ENCODE results near the gene AFAP1L1.

DNA sequence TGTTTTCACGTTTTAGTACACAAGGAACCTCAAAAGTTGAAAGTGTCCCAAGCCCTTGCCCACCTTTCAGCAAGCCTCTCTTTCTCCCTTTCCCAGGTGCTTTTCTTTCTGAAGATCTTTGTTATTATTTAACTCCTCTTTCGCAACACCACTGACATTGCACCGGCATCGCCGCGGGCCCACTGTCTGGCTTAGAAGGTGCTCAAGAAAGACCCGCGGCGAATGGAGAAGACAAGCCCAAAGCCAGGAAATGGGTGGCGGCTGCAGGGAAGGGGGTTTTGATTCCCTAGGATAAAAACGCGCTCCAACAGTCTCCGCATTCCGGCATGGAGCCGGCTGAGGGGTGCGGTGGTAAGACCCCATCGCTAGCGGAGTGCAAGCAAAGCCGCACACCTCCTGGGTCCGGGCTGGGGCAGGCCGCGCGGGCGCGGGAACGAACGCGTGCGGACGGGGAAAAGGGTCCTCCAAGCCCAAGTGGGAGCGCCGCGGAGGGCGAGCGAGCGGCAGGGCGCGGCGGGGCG, 404 bp upstream of the AFAP1L1 start:
- TF ChIP-seq, protein P1, sequence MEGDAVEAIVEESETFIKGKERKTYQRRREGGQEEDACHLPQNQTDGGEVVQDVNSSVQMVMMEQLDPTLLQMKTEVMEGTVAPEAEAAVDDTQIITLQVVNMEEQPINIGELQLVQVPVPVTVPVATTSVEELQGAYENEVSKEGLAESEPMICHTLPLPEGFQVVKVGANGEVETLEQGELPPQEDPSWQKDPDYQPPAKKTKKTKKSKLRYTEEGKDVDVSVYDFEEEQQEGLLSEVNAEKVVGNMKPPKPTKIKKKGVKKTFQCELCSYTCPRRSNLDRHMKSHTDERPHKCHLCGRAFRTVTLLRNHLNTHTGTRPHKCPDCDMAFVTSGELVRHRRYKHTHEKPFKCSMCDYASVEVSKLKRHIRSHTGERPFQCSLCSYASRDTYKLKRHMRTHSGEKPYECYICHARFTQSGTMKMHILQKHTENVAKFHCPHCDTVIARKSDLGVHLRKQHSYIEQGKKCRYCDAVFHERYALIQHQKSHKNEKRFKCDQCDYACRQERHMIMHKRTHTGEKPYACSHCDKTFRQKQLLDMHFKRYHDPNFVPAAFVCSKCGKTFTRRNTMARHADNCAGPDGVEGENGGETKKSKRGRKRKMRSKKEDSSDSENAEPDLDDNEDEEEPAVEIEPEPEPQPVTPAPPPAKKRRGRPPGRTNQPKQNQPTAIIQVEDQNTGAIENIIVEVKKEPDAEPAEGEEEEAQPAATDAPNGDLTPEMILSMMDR (IDR thresholded peaks at IDR 0.05): no peak
- TF ChIP-seq POLR2AphosphoS5 (IDR thresholded peaks at IDR 0.05; ENCODE audit: low read depth, low read length) (no peak), TCF7L2 (IDR thresholded peaks at IDR 0.05; ENCODE audit: low read depth, low read length) (no peak), SIN3A (IDR thresholded peaks at IDR 0.05; ENCODE audit: borderline replicate concordance, insufficient read depth, low read depth, low read length) (no peak)
- TF ChIP-seq, protein P2, sequence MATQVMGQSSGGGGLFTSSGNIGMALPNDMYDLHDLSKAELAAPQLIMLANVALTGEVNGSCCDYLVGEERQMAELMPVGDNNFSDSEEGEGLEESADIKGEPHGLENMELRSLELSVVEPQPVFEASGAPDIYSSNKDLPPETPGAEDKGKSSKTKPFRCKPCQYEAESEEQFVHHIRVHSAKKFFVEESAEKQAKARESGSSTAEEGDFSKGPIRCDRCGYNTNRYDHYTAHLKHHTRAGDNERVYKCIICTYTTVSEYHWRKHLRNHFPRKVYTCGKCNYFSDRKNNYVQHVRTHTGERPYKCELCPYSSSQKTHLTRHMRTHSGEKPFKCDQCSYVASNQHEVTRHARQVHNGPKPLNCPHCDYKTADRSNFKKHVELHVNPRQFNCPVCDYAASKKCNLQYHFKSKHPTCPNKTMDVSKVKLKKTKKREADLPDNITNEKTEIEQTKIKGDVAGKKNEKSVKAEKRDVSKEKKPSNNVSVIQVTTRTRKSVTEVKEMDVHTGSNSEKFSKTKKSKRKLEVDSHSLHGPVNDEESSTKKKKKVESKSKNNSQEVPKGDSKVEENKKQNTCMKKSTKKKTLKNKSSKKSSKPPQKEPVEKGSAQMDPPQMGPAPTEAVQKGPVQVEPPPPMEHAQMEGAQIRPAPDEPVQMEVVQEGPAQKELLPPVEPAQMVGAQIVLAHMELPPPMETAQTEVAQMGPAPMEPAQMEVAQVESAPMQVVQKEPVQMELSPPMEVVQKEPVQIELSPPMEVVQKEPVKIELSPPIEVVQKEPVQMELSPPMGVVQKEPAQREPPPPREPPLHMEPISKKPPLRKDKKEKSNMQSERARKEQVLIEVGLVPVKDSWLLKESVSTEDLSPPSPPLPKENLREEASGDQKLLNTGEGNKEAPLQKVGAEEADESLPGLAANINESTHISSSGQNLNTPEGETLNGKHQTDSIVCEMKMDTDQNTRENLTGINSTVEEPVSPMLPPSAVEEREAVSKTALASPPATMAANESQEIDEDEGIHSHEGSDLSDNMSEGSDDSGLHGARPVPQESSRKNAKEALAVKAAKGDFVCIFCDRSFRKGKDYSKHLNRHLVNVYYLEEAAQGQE (IDR thresholded peaks at IDR 0.05; ENCODE audit: insufficient read depth in 1 of 2, low read depth in 2 of 2, low read length in 1 of 2): no peak
